ENCODE measurements around the gene ZDHHC21.
"Not testable (repeated sequence)": the region's sequence is repeated elsewhere in the genome, so short reads cannot be mapped to it uniquely, and the experiment has no call there.

Gene ZDHHC21

GRCh38 chr9:14678776-14679175 lies 14.5 kb downstream of the ZDHHC21 start:
- DNase-seq: no peak

DNA sequence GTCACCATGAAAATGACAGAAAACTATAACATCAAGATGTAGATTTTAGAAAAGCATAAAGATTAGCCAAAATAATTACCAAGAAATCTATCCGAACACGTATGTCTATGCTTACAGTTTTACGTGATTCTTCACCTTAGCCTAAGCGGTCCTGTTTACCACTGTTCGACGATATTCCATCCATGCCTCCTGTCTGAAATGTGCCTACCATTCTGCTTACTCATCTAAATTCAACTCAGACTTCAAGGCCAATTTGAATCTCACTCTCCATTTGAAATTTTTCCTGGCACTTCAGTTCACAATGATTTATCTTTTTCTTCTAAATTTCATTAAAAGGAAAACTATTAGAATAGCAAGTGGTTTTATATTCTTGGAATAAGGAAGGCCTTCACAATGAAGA lies 15.4 kb downstream of the ZDHHC21 start:
- no peak for DNase-seq

GRCh38 chr9:14677396-14677795 lies 15.8 kb downstream of the ZDHHC21 start:
- no peak for DNase-seq

DNA sequence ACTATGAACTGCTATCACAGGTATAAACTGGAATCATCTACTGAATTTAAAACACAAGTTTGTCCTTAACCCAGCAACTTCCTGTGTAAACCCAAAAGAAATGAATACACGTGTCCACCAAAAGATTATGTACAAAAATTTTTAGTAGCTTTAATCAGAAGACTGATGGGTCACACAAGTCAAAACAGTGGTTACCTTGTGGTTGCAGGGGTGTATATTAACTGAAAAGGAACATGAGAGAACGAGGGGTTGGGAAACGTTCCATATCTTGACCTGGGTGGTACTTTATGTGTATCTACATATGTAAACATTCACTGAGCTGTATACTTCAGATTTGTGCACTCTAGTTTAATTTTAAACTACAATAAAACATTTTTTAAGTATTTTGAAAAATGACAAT lies 18.6 kb downstream of the ZDHHC21 start:
- no peak for DNase-seq

GRCh38 chr9:14671377-14671776 lies 21.9 kb downstream of the ZDHHC21 start:
- no peak for DNase-seq

DNA sequence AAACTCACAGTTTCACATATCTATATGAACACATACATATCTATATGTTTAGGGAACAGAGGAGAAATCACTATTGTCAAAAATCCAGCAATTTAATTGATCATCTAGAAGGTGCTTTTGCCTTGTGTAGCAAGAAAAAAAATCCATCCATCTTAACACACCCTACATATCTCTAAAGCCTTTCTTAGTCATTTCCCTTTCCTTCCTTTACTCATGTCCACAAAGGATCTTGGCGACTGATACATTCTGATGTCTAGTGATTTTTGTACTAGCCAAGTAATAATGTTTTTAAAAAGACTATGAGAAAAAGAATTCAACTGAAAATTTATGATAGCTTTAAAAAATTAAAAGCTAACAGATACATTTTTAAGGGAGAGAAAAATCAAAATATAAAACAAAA lies 22.5 kb downstream of the ZDHHC21 start:
- no peak for DNase-seq

GRCh38 chr9:14664022-14664421 lies 29.2 kb downstream of the ZDHHC21 start:
- DNase-seq: not testable (repeated sequence)

DNA sequence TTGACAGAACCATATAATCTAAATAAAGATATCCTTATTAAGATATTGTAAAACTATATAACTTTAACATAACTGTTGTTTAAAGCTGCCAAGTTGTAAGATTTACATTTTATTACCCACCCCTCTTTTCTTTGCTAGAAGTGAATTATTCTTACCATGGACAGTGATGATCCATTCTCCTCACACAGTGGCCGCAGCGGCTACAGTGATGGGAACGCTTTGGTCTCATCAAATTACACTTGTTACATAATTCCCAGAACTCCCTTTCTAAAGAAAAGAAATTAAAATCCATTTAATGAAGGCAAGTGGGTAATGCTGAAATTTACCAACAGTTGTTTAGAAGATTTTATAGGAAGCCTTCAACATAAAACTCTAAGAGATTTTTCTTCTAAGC lies 31.2 kb downstream of the ZDHHC21 start:
- no peak for DNase-seq

DNA sequence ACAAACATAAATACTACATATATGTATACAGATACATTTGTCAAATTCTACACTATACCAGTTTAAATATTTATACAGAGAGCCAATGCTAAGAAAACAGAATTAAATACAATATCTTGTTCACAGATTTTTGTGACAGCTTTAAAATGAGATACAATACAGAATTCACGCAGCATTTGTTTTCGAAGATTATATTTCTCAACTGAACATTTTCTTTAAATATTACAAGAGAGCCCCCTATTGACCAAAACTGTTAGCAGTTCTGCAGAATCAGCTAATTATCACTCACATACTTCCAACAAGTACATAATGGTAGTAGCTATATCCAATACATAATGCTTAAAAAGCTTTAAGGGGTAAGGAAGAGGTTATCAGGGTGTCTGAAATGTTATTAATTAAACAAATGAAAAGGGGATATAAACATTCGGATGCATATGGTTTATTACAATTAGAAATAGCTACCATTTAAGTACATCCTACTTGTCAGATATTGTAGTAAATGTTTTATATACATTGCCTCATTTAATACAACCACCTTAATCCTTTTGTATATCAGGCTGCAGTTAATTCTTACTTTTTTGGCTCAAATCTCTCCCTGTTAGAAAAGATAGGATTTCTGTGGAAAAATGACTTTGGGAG lies 31.7 kb downstream of the ZDHHC21 start:
- no peak for DNase-seq

DNA sequence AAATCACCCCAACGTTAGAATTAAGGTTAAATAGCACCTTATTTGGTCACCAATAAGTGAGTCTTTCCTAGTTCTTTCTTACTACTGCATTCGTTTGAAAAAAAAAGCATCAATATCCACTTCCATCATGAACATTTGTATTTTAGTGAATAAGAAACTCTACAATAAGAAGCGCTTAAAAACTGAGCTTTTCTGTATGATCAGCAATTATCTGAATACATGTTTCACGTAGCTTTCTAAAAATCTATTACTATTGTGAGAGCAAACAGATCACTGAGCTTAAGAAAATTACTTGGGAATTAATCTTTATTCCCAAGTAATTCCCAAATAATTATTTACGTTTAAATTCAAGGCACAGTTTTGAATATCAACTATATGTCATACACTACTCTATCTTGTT lies 32.5 kb downstream of the ZDHHC21 start:
- no peak for DNase-seq

DNA sequence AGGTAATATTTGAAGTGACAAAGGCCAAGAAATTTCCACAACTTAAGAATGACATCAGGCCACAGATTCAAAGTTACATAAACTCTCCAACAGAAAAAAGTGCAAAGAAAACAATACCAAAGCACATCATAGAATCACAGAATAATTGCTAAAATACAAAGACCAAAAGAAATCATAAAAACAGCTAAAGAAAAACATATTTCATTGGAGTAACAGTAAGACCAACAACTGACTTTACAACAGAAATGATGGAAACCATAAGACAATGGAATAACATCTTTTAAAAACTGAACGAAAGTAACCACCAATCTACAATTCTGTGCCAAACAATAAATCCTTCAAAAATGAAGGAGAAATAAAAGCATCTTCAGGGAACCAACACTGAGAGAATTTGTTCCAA lies 38.3 kb downstream of the ZDHHC21 start:
- no peak for DNase-seq

DNA sequence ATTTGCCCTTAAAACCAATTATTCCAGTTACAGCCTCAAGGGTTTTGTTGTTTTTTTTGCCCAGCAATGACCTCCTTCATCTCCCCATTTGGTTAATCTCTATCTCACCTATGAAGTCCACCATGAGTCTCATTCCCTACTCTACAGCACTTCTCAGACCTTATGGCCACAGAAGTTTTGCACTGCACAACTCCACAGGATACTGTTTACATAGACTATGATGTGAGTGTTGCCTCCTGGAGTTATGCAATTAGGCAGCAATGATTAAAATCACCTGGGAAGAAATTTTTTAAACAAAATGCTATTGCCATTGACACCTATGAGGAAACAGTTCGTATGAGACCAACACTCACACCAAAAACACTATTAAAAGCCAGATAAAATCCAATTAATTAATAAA lies 39.7 kb downstream of the ZDHHC21 start:
- DNase-seq: no peak

DNA sequence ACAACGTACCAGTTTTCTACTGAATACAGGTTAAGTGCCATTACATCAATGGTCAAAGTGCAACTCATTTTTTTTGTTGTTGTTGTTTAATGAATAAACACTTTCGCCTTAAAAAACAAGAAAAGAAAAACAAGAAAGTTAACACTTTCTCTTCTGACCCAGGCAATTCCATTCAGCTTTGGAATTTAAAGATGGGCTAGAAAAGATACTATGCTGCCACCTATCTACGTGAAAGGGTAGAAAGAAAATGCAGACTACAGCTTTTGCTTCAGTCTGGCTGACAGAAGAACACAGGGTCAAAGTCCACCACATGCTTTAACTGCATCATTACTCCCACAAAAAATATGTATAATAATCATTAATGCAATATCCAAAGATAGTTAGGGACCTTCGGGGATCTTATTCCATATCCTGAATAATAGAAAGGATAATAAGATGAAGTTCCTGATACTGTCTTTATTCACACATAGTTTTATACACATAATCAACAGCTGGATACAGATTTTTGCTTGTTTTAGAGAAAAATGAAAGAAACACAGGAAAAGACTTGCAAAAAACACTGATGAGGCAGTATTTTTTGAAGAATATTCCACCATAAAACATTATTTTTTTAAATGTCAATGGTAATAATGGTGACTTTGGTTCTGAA lies 40.4 kb downstream of the ZDHHC21 start:
- no peak for DNase-seq

GRCh38 chr9:14650596-14650995 lies 42.6 kb downstream of the ZDHHC21 start:
- no peak for DNase-seq

DNA sequence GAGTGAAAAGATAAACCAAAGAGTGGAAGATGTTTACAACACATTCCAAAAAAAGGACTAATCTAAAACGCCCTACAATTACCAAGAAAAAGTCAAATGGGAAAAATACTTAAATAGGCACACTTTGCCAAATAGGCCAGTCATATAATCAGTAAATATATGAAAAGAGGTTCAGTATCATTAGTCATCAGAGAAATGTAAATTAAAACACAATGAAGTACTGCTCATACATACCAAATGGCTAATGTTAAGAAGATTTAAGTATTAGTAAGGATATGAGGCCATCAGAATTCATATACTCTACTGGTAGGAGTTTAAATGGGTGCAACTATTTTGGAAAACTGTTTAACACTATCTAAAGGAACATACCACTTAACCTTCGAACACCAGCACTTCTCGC lies 47.6 kb downstream of the ZDHHC21 start:
- no peak for DNase-seq

DNA sequence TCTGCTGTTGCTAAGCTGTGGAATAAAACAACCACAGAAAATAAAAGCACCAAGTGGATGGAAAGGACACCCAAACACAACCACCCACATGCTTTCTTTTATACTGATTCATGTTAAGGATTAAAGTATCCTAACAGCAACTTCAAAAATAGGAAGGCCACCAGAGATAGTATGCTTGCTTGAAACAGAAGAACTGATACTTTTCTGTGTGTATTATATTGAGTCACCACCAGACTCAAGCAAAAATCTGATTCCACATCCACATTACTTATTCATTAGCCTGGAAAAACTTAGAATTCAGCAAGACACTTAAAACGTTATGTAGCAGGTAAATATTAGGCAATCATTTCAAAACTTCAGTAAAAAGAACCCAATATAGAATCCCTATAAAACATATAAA lies 52.3 kb downstream of the ZDHHC21 start:
- DNase-seq: no peak

GRCh38 chr9:14640294-14640693 lies 52.9 kb downstream of the ZDHHC21 start:
- no peak for DNase-seq

DNA sequence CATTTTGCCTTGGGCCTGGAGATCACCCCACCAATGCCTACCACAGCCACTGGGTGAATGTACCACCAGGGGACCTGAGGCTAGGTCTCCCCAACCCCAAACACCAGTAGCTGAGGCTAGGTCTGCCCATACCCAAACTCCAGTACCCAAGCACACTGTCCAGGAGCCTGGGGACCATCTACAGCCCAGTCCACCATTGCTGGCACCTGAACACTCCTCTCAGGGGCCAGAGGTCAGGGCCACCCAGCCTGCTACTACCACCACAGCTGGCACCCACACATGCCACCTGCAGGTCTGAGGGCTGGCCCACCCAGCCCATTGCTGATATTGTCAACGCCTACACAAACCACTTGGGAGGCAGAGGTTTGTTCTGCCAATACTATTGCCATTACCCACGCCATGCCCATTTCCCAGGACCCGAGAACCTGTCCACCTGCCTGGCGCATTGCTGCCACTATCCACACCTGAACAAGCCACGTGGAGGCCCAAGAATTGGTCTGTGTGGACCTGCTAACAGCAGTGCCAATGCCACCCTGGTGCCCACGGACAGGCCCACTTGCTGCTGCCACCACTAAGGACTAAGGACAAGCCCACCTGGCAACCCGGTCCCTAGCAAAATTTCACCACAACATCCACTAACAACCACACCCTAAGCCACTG lies 59.2 kb downstream of the ZDHHC21 start:
- DNase-seq: no peak

DNA sequence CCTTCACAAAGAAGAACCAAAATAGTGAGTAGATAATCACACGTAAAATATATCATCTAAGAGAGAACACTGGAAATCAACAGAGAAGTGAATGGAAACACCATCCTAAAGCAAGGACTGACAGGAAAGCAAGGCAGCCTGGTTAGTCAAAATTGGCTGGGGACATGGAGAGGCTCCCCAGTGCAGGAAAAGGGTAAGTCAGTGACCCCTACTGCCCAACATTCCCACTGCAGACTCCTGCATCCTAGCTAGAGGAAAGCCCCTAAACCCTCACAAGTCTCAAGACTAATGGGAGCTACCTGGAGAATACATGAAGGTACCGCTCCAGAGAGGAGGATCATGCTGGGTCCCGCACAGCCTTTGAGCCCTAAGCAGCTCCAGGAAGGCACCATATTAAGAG lies 60.1 kb downstream of the ZDHHC21 start:
- no peak for DNase-seq

DNA sequence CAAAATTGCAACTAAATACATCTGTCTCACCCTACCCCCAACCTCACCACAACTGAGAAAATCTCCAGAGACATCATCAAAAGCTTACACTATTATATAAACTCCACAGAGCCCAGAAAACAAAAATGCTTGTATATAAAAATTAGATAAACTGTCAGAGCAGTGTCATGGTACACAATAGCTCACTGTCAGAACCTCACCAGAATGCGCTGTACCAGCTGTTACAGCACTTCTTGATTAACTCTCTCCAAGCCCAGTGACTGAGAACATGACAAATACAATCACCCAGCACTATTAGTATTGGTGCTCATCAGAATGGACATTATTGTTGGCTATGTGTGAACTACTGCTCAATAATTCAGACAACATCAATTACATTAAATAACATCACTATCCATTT lies 65.7 kb downstream of the ZDHHC21 start:
- DNase-seq: no peak

DNA sequence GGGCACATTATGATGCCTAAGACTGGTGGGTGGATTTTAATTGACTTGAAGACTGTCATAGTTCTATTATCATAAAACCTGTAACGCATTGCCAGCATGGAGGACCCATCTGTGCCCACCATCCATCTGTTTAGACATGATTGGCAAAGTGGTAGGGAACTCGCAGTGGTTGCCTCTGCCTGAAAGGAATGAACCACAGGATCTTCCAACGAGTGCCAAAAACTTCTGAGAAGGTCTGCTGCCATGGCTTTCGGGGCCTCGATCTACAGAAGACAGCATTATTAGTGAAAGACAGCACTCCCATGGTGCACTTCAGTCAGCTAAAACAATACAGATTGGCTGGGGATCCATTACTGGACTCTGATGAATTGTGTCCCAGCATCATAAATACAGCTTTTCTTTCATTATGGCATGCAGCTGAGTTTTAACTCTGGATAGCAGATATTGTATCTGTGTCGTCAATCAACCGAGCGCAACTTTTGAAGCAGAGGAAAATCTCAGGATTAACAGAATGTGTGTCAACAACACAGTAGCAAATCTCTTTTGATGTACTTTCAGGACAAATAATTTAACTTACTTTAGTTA lies 74.3 kb downstream of the ZDHHC21 start:
- DNase-seq: no peak

- DNase-seq: no peak
Observed at GRCh38 chr9:14616188-14616982, 76.8 kb downstream of the ZDHHC21 start.

DNA sequence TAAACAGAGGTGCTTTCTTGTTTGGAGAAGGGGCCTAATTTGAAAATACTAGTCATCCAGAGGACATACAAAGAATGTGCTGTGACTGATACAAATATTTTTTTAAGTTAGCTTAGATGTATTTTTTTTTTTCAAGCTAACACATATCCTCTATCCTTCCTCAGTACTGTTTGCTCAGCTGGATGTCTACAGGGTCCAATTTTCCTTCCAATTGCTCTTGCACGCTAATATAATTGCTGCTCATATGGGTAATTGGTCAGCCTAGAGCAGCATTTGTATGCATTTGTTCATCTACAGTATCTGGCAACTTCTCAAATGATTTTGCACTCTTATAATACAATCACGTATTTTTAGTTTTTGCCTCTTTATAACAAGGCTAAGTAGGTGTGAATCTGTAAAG lies 84.7 kb downstream of the ZDHHC21 start:
- DNase-seq: no peak

Data from NCI-H187 treated with DMSO at 0.1 percent for 48 hours (cell line).